SK-N-SH (cell line): ENCODE data around the gene GRM6. TPM values are rescaled to one million over a fixed set of nuclear protein-coding genes. Genes with fewer than 3 reads are reported as not detected.

Source experiments
- CTCF ChIA-PET: fragments of 300-600, 350-600 bp; formaldehyde crosslinking; extraction: SDS; loops from one replicate; lab custom pipeline; 2021; lab: Yijun Ruan, JAX
- POLR2A ChIA-PET: fragments of 350-600 bp; sonication (Branson Sonifier 250); formaldehyde crosslinking; extraction: SDS; loops from one replicate; lab custom pipeline; 2020; ENCODE audit warnings: antibody characterized with exemption, inconsistent platforms; lab: Yijun Ruan, JAX
- DNase-seq: peaks from one replicate; pipeline ENCODE4 v3.0.0; 2012
- H2AFZ ChIP-seq: fragments of 200-600 bp; sonication (generic); 2 replicates; pipeline ENCODE4 v1.8.1; 2016; ENCODE audit warnings: antibody characterized with exemption, mild to moderate bottlenecking, low read depth
- H3F3A ChIP-seq: fragments of 200-600 bp; sonication (generic); replicated peaks from 2 replicates; pipeline ENCODE3; 2016; ENCODE audit warnings: antibody characterized with exemption, mild to moderate bottlenecking; ENCODE audit not compliant: insufficient read depth
- H3K27ac ChIP-seq, 2 experiments: fragments of 200-500 bp in 1 of 2; fragments of 200-600 bp in 1 of 2; sonication (Bioruptor generic) in 1 of 2; sonication (generic), shearing (Covaris generic) in 1 of 2; 2 replicates each; pipeline versions ENCODE4 v1.5.1 to v1.6.1; 2014 to 2016; ENCODE audit warnings: low read depth in 2 of 2, inconsistent platforms in 1 of 2, low read length in 1 of 2, mild to moderate bottlenecking in 1 of 2, mixed read lengths in 1 of 2
- H3K27me3 ChIP-seq: fragments of 200-600 bp; sonication (generic), shearing (Covaris generic); 2 replicates; pipeline ENCODE4 v1.6.1; 2016; ENCODE audit warnings: mixed run types; ENCODE audit not compliant: insufficient read depth
- H3K36me3 ChIP-seq, 2 experiments: fragments of 200-500 bp in 1 of 2; fragments of 200-600 bp in 1 of 2; sonication (Bioruptor generic) in 1 of 2; sonication (generic) in 1 of 2; replicated peaks in 1 of 2; 2 replicates each; pipeline versions ENCODE3 to v1.5.1; 2014 to 2016; ENCODE audit warnings: low read length in 1 of 2, mild to moderate bottlenecking in 1 of 2; ENCODE audit not compliant: insufficient read depth in 2 of 2, control insufficient read depth in 1 of 2
- H3K4me1 ChIP-seq, 2 experiments: fragments of 200-500 bp in 1 of 2; fragments of 200-600 bp in 1 of 2; sonication (Bioruptor generic) in 1 of 2; sonication (generic), shearing (Covaris generic) in 1 of 2; 2 replicates each; pipeline versions ENCODE4 v1.5.1 to v1.6.1; 2014 to 2016; ENCODE audit warnings: low read depth in 1 of 2, low read length in 1 of 2, mixed run types in 1 of 2; ENCODE audit not compliant: insufficient read depth in 2 of 2, control insufficient read depth in 1 of 2
- H3K4me2 ChIP-seq: fragments of 200-600 bp; sonication (generic), shearing (Covaris generic); 2 replicates; pipeline ENCODE4 v1.6.1; 2017; ENCODE audit warnings: mixed run types
- H3K4me3 ChIP-seq, 2 experiments: fragments of 200-500 bp in 1 of 2; fragments of 200-600 bp in 1 of 2; sonication (Bioruptor generic) in 1 of 2; sonication (generic), shearing (Covaris generic) in 1 of 2; 2 replicates each; pipeline versions ENCODE4 v1.5.1 to v1.8.1; 2014 to 2016; ENCODE audit warnings: low read depth in 2 of 2, inconsistent platforms in 1 of 2, low read length in 1 of 2, mild to moderate bottlenecking in 1 of 2, mixed read lengths in 1 of 2, moderate library complexity in 1 of 2
- H3K79me2 ChIP-seq: fragments of 200-600 bp; sonication (generic); 2 replicates; pipeline ENCODE4 v1.8.1; 2017; ENCODE audit warnings: mild to moderate bottlenecking; ENCODE audit not compliant: insufficient read depth
- H3K9ac ChIP-seq: fragments of 200-600 bp; sonication (generic); 2 replicates; pipeline ENCODE4 v1.6.1; 2017; ENCODE audit warnings: mixed run types
- H3K9me2 ChIP-seq: fragments of 200-600 bp; sonication (generic); 2 replicates; pipeline ENCODE4 v1.6.1; 2017; ENCODE audit warnings: mixed run types
- H3K9me3 ChIP-seq: fragments of 200-600 bp; sonication (generic); 2 replicates; pipeline ENCODE4 v1.6.1; 2017; ENCODE audit warnings: mixed run types, mild to moderate bottlenecking, moderate library complexity
- H4K20me1 ChIP-seq: fragments of 200-600 bp; sonication (generic); 2 replicates; pipeline ENCODE4 v1.6.1; 2017; ENCODE audit warnings: mild to moderate bottlenecking, mixed run types; ENCODE audit not compliant: insufficient read depth
- CHD2 ChIP-seq: fragments of 150-350 bp; IDR thresholded peaks from 2 replicates; pipeline ENCODE4 v1.6.1; 2018; ENCODE audit warnings: low read length; ENCODE audit not compliant: partially characterized antibody
- CTCF ChIP-seq: fragments of 200-600 bp; sonication (generic); IDR thresholded peaks from 2 replicates; pipeline ENCODE4 v1.6.1; 2017; ENCODE audit warnings: antibody characterized with exemption, mild to moderate bottlenecking, moderate library complexity
- ELF1 ChIP-seq: IDR thresholded peaks from 2 replicates; pipeline ENCODE4 v1.4.0; 2012
- FOXJ3 ChIP-seq: sonication (generic); formaldehyde crosslinking; IDR thresholded peaks from 2 replicates; pipeline ENCODE4 v1.5.1; 2020; ENCODE audit warnings: mild to moderate bottlenecking, missing genetic modification reagents
- FOXM1 ChIP-seq: IDR thresholded peaks from 2 replicates; pipeline ENCODE4 v1.4.0; 2012; ENCODE audit warnings: low read depth, mild to moderate bottlenecking
- GABPA ChIP-seq: IDR thresholded peaks from 2 replicates; pipeline ENCODE4 v1.4.0; 2012; ENCODE audit warnings: low read depth, mild to moderate bottlenecking
- GATA2 ChIP-seq: sonication (generic); formaldehyde crosslinking; IDR thresholded peaks from 2 replicates; pipeline ENCODE4 v1.5.0; 2020; ENCODE audit warnings: mild to moderate bottlenecking, missing genetic modification reagents
- JUND ChIP-seq: IDR thresholded peaks from 2 replicates; pipeline ENCODE4 v1.4.0; 2012
- MEF2A ChIP-seq: IDR thresholded peaks from 2 replicates; pipeline ENCODE4 v1.4.0; 2012; ENCODE audit warnings: low read depth, borderline replicate concordance
- MXI1 ChIP-seq: IDR thresholded peaks from 2 replicates; pipeline ENCODE4 v1.6.1; 2012; ENCODE audit warnings: mild to moderate bottlenecking, low read depth, low read length, improper control_type of control experiment
- NRF1 ChIP-seq: IDR thresholded peaks from 2 replicates; pipeline ENCODE4 v1.6.1; 2012; ENCODE audit warnings: low read depth, mild to moderate bottlenecking, low read length
- PBX3 ChIP-seq: IDR thresholded peaks from 2 replicates; pipeline ENCODE4; 2012
- RAD21 ChIP-seq: IDR thresholded peaks from 2 replicates; pipeline ENCODE4 v1.6.1; 2012; ENCODE audit warnings: mild to moderate bottlenecking, low read length
- RCOR1 ChIP-seq: fragments of 150-350 bp; IDR thresholded peaks from 2 replicates; pipeline ENCODE4 v1.6.1; 2017; ENCODE audit warnings: antibody characterized with exemption, low read length
- RFX5 ChIP-seq: IDR thresholded peaks from 2 replicates; pipeline ENCODE4 v1.6.1; 2012; ENCODE audit warnings: mild to moderate bottlenecking, improper control_type of control experiment, low read length
- SMC3 ChIP-seq: IDR thresholded peaks from 2 replicates; pipeline ENCODE4 v1.6.1; 2012; ENCODE audit warnings: low read depth, low read length, improper control_type of control experiment
- TCF12 ChIP-seq: IDR thresholded peaks from 2 replicates; pipeline ENCODE4 v1.4.0; 2012
- TEAD4 ChIP-seq: IDR thresholded peaks from 2 replicates; pipeline ENCODE4 v1.4.0; 2012; ENCODE audit warnings: mild to moderate bottlenecking, borderline replicate concordance; ENCODE audit not compliant: insufficient read depth
- ZBTB33 ChIP-seq: IDR thresholded peaks from 2 replicates; pipeline ENCODE4 v1.4.0; 2012; ENCODE audit warnings: low read depth, borderline replicate concordance
- WGBS: methylation state at CpG from one replicate; pipeline ENCODE4 v1.1.6; 2017; ENCODE audit warnings: low lambda C conversion rate; 5-methylcytosine and 5-hydroxymethylcytosine counted together
- polyA plus RNA-seq, 3 experiments: library from polyadenylated mRNA; depleted of rRNA; stranded (reverse); fragments of >200 nt; gene quantifications; 2 replicates each; pipeline ENCODE4 v1.2.3, GENCODE V29; 2012

GRM6 gene
- polyA plus RNA-seq, 1 of the 3 experiments (the other 2 are of a cell fraction): not detected

GRCh38 chr5:178991190-178992145 lies 3.7 kb downstream of the GRM6 start:
- H3K9me3 ChIP-seq: no peaks in the 10 kb centered on the region
- 35% methylated on average over 23 of the region's 28 CpGs for WGBS
- no peaks in the 10 kb centered on the region for H3K27me3 ChIP-seq
- no peak overlapping the region for H3K27ac ChIP-seq
- H4K20me1 ChIP-seq: no peaks in the 10 kb centered on the region
- H3K79me2 ChIP-seq: no peaks in the 10 kb centered on the region
- no peaks in the 10 kb centered on the region for H3K36me3 ChIP-seq
- H2AFZ ChIP-seq: no peak overlapping the region
- H3K4me2 ChIP-seq: no peak overlapping the region
- no peak overlapping the region for H3K4me3 ChIP-seq
- H3K9ac ChIP-seq: no peak overlapping the region
- no peaks in the 10 kb centered on the region for H3F3A ChIP-seq
- CTCF ChIA-PET: interaction anchor here (0.6 kb wide), 1 partner anchor 55 kb away, joined by 3 read pairs; no protein-coding TSS in a partner anchor
- POLR2A ChIA-PET: no interaction called here
- no peak for DNase-seq
- no peaks in the 10 kb centered on the region for H3K9me2 ChIP-seq
- TF ChIP-seq GATA2 (CRISPR knock-in tag): no peak
- TF ChIP-seq SMC3: no peak
- no peak for TF ChIP-seq TEAD4
- TF ChIP-seq ZBTB33: no peak
- TF ChIP-seq NRF1: no peak
- TF ChIP-seq ELF1: no peak
- TF ChIP-seq JUND: no peak
- TF ChIP-seq FOXM1: no peak
- no peak for TF ChIP-seq CHD2
- no peak for TF ChIP-seq CTCF
- TF ChIP-seq PBX3: no peak
- no peak for TF ChIP-seq GABPA
- no peak for TF ChIP-seq MEF2A
- TF ChIP-seq RAD21: no peak
- no peak for TF ChIP-seq TCF12
- no peak for TF ChIP-seq RCOR1
- no peak for TF ChIP-seq RFX5
- no peak for TF ChIP-seq MXI1
- no peak for TF ChIP-seq FOXJ3 (CRISPR knock-in tag)
- no peaks in the 10 kb centered on the region; a peak in 1 of 4 replicates for H3K4me1 ChIP-seq
